Activated CD8-positive, alpha-beta memory T cell treated with anti-CD3 and anti-CD28 coated beads for 24 hours (primary cell): ENCODE data around the gene RPUSD4.

Source experiments
- DNase-seq: peaks from one replicate; pipeline ENCODE4 v3.0.0-alpha.2; 2020

Gene RPUSD4

GRCh38 chr11:126212089-126212660 lies 725 bp upstream of the RPUSD4 start:
- DNase-seq: no peak

- no peak for DNase-seq
Measured at GRCh38 chr11:126210871-126211235, 597 bp downstream of the RPUSD4 start.

GRCh38 chr11:126207896-126208295 lies 3.6 kb downstream of the RPUSD4 start:
- DNase-seq: no peak

GRCh38 chr11:126205359-126205758 lies 6.1 kb downstream of the RPUSD4 start:
- DNase-seq: no peak

- DNase-seq: no peak
Measured at GRCh38 chr11:126202646-126203359, 8.6 kb downstream of the RPUSD4 start.

- DNase-seq: no peak
Measured at GRCh38 chr11:126198648-126199047, 12.8 kb downstream of the RPUSD4 start.

- DNase-seq: no peak
Measured at GRCh38 chr11:126197277-126197939, 14.0 kb downstream of the RPUSD4 start.

GRCh38 chr11:126195119-126195518 lies 16.3 kb downstream of the RPUSD4 start:
- no peak for DNase-seq

GRCh38 chr11:126194121-126194543 lies 17.3 kb downstream of the RPUSD4 start:
- DNase-seq: no peak

- no peak for DNase-seq
Measured at GRCh38 chr11:126193038-126193478, 18.4 kb downstream of the RPUSD4 start.

GRCh38 chr11:126192361-126192760 lies 19.1 kb downstream of the RPUSD4 start:
- no peak for DNase-seq

GRCh38 chr11:126191379-126192073 lies 19.9 kb downstream of the RPUSD4 start:
- DNase-seq: no peak

- DNase-seq: no peak
Measured at GRCh38 chr11:126190792-126191191, 20.7 kb downstream of the RPUSD4 start.

GRCh38 chr11:126189109-126189929 lies 22.1 kb downstream of the RPUSD4 start:
- DNase-seq: no peak

GRCh38 chr11:126188332-126189108 lies 22.9 kb downstream of the RPUSD4 start:
- no peak for DNase-seq

GRCh38 chr11:126186708-126187529 lies 24.5 kb downstream of the RPUSD4 start:
- DNase-seq: no peak

GRCh38 chr11:126186025-126186698 lies 25.3 kb downstream of the RPUSD4 start:
- no peak for DNase-seq

GRCh38 chr11:126185259-126186024 lies 26.0 kb downstream of the RPUSD4 start:
- DNase-seq: no peak

- DNase-seq: no peak
Measured at GRCh38 chr11:126182787-126183445, 28.5 kb downstream of the RPUSD4 start.
